Vagina (tissue), 2 donors: ENCODE results near the gene FBRSL1. TPM values are rescaled to one million over a fixed set of nuclear protein-coding genes. Genes with fewer than 3 reads are reported as not detected.
"Not testable (repeated sequence)": the region's sequence is repeated elsewhere in the genome, so short reads cannot be mapped to it uniquely, and the experiment has no call there.

Experiments
- DNase-seq, 2 donors: peaks; one replicate each; pipeline ENCODE4 v3.0.0-alpha.2; 2017; ENCODE audit errors: extremely low spot score in 2 of 2
- H3K27ac ChIP-seq: fragments of 200-600 bp; sonication (generic); one replicate; pipeline ENCODE4 v1.5.1; 2019
- H3K27me3 ChIP-seq: fragments of 200-600 bp; sonication (generic); one replicate; pipeline ENCODE4 v1.5.1; 2019
- H3K36me3 ChIP-seq, 2 donors: fragments of 200-600 bp; sonication (generic); one replicate each; pipeline ENCODE4 v1.5.1; 2017 to 2019
- H3K4me1 ChIP-seq: fragments of 200-600 bp; sonication (generic); one replicate; pipeline ENCODE4 v1.5.1; 2019
- H3K4me3 ChIP-seq, 2 donors: fragments of 200-600 bp; sonication (generic); 1 replicate in 1 of 2; 2 replicates in 1 of 2; pipeline ENCODE4 v1.5.1; 2016 to 2019
- H3K9me3 ChIP-seq: fragments of 200-600 bp; sonication (generic); one replicate; pipeline ENCODE4 v1.5.1; 2019
- CTCF ChIP-seq, 3 experiments: fragments of 450-650 bp in 2 of 3; fragments of 200-600 bp in 1 of 3; sonication (generic) in 1 of 3; IDR thresholded peaks; one replicate each; pipeline ENCODE4 v1.5.1; 2017 to 2019; ENCODE audit warnings: antibody characterized with exemption in 3 of 3, mild to moderate bottlenecking in 2 of 3, moderate library complexity in 2 of 3
- POLR2A ChIP-seq, 2 donors: fragments of 450-650 bp; IDR thresholded peaks; one replicate each; pipeline ENCODE4 v1.6.1; 2017; ENCODE audit warnings: antibody characterized with exemption in 2 of 2, mild to moderate bottlenecking in 2 of 2, moderate library complexity in 2 of 2
- POLR2AphosphoS5 ChIP-seq, 2 donors: sonication (generic); formaldehyde crosslinking; IDR thresholded peaks; one replicate each; pipeline ENCODE4 v1.9.0; 2017; ENCODE audit warnings: antibody characterized with exemption in 2 of 2, mild to moderate bottlenecking in 2 of 2, low read depth in 1 of 2; ENCODE audit not compliant: insufficient read depth in 1 of 2
- intact Hi-C: fragments of 100-400 bp; cut with DNase I; formaldehyde crosslinking; loops from one replicate; pipeline ENCODE4 v1.15.1; 2023
- total RNA-seq: library from RNA; depleted of rRNA; stranded (reverse); fragments of >200 nt; gene quantifications from one replicate; pipeline ENCODE4 v1.2.3, GENCODE V29; 2016

The FBRSL1 gene
- total RNA-seq, 1 donor from 2014 or later, result 11.0 TPM

DNA sequence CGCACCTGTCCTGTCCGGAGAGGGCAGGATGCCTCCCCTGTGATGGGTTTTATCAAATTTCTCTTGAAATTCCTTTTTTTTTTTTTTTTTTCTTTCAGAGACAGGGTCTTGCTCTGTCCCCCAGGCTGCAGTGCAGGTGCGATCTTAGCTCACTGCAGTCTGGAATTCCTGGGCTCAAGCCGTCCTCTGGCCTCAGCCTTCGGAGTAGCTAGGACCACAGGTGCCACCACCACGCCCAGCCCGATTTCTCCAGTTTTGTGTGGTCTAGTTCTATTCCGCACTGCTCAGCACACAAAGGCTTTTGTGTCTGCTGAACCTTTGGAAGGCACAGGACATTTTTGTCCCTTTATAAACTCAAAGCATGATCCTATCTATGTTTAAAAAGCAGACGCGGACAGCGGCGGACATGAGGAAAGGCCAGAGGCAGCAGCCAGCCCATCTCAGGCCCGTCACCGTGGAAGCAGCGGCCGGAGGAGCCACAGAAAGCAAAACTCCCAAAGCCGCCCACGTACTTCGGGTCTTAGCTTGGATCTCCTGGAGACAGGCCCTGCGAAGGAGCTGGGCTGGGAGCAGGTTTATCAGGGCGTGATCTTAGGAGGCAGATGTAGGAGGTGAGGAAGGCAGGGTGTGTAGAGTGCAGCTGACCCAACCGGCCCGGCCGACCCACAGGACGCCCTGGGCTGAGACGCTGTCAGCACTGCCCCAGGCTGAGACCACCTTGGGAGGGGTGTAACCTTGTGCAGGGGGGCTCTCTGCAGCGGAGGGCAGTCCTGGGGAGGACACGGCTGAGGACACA lies 30.9 kb upstream of the FBRSL1 start:
- no peaks in the 10 kb centered on the region for H3K27me3 ChIP-seq
- H3K4me1 ChIP-seq, result no peaks in the 10 kb centered on the region
- no peaks in the 10 kb centered on the region for H3K36me3 ChIP-seq
- DNase-seq, result no peak
- H3K9me3 ChIP-seq, result no peaks in the 10 kb centered on the region
- H3K4me3 ChIP-seq, result no peak overlapping the region
- H3K27ac ChIP-seq, result no peak overlapping the region
- no peak for TF ChIP-seq POLR2AphosphoS5 (IDR thresholded peaks at IDR 0.05; ENCODE audit: insufficient read depth in 1 of 2, low read depth in 1 of 2)
- no peak for TF ChIP-seq POLR2A (IDR thresholded peaks at IDR 0.05)
- no peak for TF ChIP-seq CTCF (IDR thresholded peaks at IDR 0.05)
- intact Hi-C loops, result no loop called here

- no peaks in the 10 kb centered on the region for H3K9me3 ChIP-seq
- H3K4me3 ChIP-seq, result no peak overlapping the region
- TF ChIP-seq CTCF (IDR thresholded peaks at IDR 0.05), result no peak
- TF ChIP-seq POLR2A (IDR thresholded peaks at IDR 0.05), result no peak
- TF ChIP-seq POLR2AphosphoS5 (IDR thresholded peaks at IDR 0.05; ENCODE audit: insufficient read depth in 1 of 2, low read depth in 1 of 2), result no peak
- H3K4me1 ChIP-seq, result no peaks in the 10 kb centered on the region
- no peak overlapping the region for H3K27ac ChIP-seq
- no peaks in the 10 kb centered on the region for H3K36me3 ChIP-seq
- H3K27me3 ChIP-seq, result no peaks in the 10 kb centered on the region
- no peak for DNase-seq
- intact Hi-C loops, result no loop called here
These were observed 29.4 kb upstream of the FBRSL1 start for GRCh38 chr12:132460571-132460970.

- no peak for TF ChIP-seq POLR2A (IDR thresholded peaks at IDR 0.05)
- TF ChIP-seq POLR2AphosphoS5 (IDR thresholded peaks at IDR 0.05; ENCODE audit: insufficient read depth in 1 of 2, low read depth in 1 of 2), result no peak
- no peak for TF ChIP-seq CTCF (IDR thresholded peaks at IDR 0.05)
These were observed 28.4 kb upstream of the FBRSL1 start for GRCh38 chr12:132461526-132461925.

GRCh38 chr12:132462788-132463187 lies 27.2 kb upstream of the FBRSL1 start:
- Histone ChIP-seq H3K27me3 (no peaks in the 10 kb centered on the region), H3K4me1 (no peaks in the 10 kb centered on the region), H3K36me3 (no peaks in the 10 kb centered on the region), H3K4me3 (no peak overlapping the region), H3K27ac (no peak overlapping the region), H3K9me3 (no peaks in the 10 kb centered on the region)
- intact Hi-C loops, result no loop called here
- DNase-seq, result no peak
- no peak for TF ChIP-seq POLR2A (IDR thresholded peaks at IDR 0.05)
- no peak for TF ChIP-seq POLR2AphosphoS5 (IDR thresholded peaks at IDR 0.05; ENCODE audit: insufficient read depth in 1 of 2, low read depth in 1 of 2)
- TF ChIP-seq CTCF (IDR thresholded peaks at IDR 0.05), result no peak

More at GRCh38 chr12:132461526-132461925, 28.4 kb upstream of the FBRSL1 start:
- Histone ChIP-seq H3K4me3 (no peak overlapping the region), H3K4me1 (no peaks in the 10 kb centered on the region), H3K36me3 (no peaks in the 10 kb centered on the region), H3K27me3 (no peaks in the 10 kb centered on the region), H3K9me3 (no peaks in the 10 kb centered on the region), H3K27ac (no peak overlapping the region)
- intact Hi-C loops, result no loop called here
- DNase-seq, result no peak

DNA sequence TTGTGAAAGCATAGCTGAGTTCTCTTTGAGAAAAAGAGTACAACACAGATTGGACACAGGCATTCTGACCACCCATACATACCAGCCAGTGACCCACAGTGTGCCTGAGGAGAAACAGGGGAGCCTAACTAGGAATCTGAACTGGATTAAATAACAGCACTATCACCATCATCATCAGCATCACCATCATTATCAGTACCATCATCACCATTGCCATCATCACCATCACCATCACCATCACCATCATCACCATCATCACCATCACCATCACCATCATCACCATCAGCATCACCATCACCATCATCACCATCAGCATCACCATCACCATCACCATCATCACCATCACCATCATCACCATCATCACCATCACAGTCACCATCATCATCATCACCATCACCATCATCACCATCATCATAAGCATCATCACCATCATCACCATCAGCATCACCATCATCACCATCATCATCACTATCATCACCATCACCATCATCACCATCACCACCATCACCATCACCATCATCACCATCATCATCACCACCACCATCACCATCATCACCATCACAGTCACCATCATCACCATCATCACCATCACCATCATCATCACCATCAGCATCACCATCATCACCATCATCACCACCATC lies 26.5 kb upstream of the FBRSL1 start:
- H3K4me1 ChIP-seq, H3K27me3 ChIP-seq, H3K4me3 ChIP-seq, H3K27ac ChIP-seq, DNase-seq, H3K9me3 ChIP-seq, H3K36me3 ChIP-seq, intact Hi-C loops: not testable (repeated sequence)

DNA sequence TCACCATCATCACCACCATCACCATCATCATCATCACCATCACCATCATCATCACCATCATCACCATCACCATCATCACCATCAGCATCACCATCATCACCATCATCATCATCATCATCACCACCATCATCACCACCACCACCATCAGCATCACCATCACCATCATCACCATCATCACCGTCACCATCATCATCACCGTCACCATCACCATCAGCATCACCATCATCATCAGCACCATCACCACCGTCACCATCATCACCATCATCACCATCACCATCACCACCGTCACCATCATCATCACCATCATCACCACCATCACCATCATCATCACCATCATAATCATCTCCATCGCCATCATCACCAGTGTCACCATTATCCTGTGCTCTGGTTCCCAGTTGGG lies 25.6 kb upstream of the FBRSL1 start:
- H3K27ac ChIP-seq, DNase-seq, H3K36me3 ChIP-seq, H3K9me3 ChIP-seq, intact Hi-C loops, H3K4me1 ChIP-seq, H3K27me3 ChIP-seq, H3K4me3 ChIP-seq: not testable (repeated sequence)
